DMS 273 treated with DMSO at 0.1 percent for 48 hours (cell line): Measurements from ENCODE around the gene HS1BP3.

ENCODE experiments used
- DNase-seq: peaks from one replicate; lab custom pipeline; 2025; lab: John Stamatoyannopoulos, UW

HS1BP3 gene

GRCh38 chr2:20663196-20664070, 12.5 kb upstream of the HS1BP3 start:
- DNase-seq = no peak

GRCh38 chr2:20662308-20662937, 11.5 kb upstream of the HS1BP3 start:
- no peak for DNase-seq

- no peak for DNase-seq
Measured at GRCh38 chr2:20661421-20662307, 10.8 kb upstream of the HS1BP3 start.

- no peak for DNase-seq
Measured at GRCh38 chr2:20660506-20661420, 9.9 kb upstream of the HS1BP3 start.

- no peak for DNase-seq
Measured at GRCh38 chr2:20657522-20658235, 6.8 kb upstream of the HS1BP3 start.

- DNase-seq = no peak
Measured at GRCh38 chr2:20656561-20656960, 5.7 kb upstream of the HS1BP3 start.

GRCh38 chr2:20654535-20654813, 3.6 kb upstream of the HS1BP3 start:
- DNase-seq = no peak

GRCh38 chr2:20653695-20654534, 3.0 kb upstream of the HS1BP3 start:
- DNase-seq = no peak

- no peak for DNase-seq
Measured at GRCh38 chr2:20652673-20653575, 2.0 kb upstream of the HS1BP3 start.

- no peak for DNase-seq
Measured at GRCh38 chr2:20652141-20652540, 1.2 kb upstream of the HS1BP3 start.

GRCh38 chr2:20651731-20652099, 817 bp upstream of the HS1BP3 start:
- no peak for DNase-seq

- no peak for DNase-seq
Measured at GRCh38 chr2:20650393-20650876, 463 bp downstream of the HS1BP3 start.

GRCh38 chr2:20649976-20650375, 922 bp downstream of the HS1BP3 start:
- no peak for DNase-seq

GRCh38 chr2:20649576-20649975, 1.3 kb downstream of the HS1BP3 start:
- no peak for DNase-seq

- no peak for DNase-seq
Measured at GRCh38 chr2:20648831-20649230, 2.1 kb downstream of the HS1BP3 start.

- DNase-seq = no peak
Measured at GRCh38 chr2:20648206-20648605, 2.7 kb downstream of the HS1BP3 start.

- DNase-seq = no peak
Measured at GRCh38 chr2:20647738-20648137, 3.2 kb downstream of the HS1BP3 start.

- DNase-seq = no peak
Measured at GRCh38 chr2:20647211-20647610, 3.7 kb downstream of the HS1BP3 start.

- no peak for DNase-seq
Measured at GRCh38 chr2:20646446-20646845, 4.5 kb downstream of the HS1BP3 start.
